ENCODE data around the gene ZNF248. TPM values are rescaled to one million over a fixed set of nuclear protein-coding genes. Genes with fewer than 3 reads are reported as not detected.

Gene ZNF248
- total and polyA plus RNA-seq, 4 donors = 1.8 to 7.9 (median 4.4) TPM

GRCh38 chr10:37854626-37855025 lies 2.8 kb downstream of the ZNF248 start:
- Histone ChIP-seq H3K36me3 (ENCODE audit: control insufficient read depth in 4 of 4, insufficient read depth in 3 of 4, low read depth in 1 of 4, low read length in 3 of 4) (peaks cover 0 to 4% (median 0%) of the 10 kb centered on the region in 4 donors), H3K9ac (ENCODE audit: low read depth in 1 of 2, low read length in 2 of 2) (no peak overlapping the region), H3K9me3 (ENCODE audit: control insufficient read depth in 4 of 4, low read length in 3 of 4) (no peaks in the 10 kb centered on the region), H3K27me3 (ENCODE audit: control insufficient read depth in 4 of 4, insufficient read depth in 4 of 4, low read length in 3 of 4) (no peaks in the 10 kb centered on the region), H3K27ac (ENCODE audit: low read depth in 1 of 2, low read length in 2 of 2) (no peak overlapping the region), H3K4me1 (ENCODE audit: control insufficient read depth in 4 of 4, insufficient read depth in 4 of 4, low read length in 3 of 4) (peaks cover 0 to 21% (median 17%) of the 10 kb centered on the region in 4 donors), H3K4me3 (ENCODE audit: low read depth in 1 of 3, low read length in 3 of 3) (no peak overlapping the region)
- no peak for DNase-seq (ENCODE audit: low spot score)
- TF ChIP-seq HNF4A (conservative IDR thresholded peaks at IDR 0.05) (peak in 1 of 2 donors; percentile 10), MAX (IDR thresholded peaks at IDR 0.05) (no peak), RXRA (IDR thresholded peaks at IDR 0.05) (no peak), RAD21 (IDR thresholded peaks at IDR 0.05) (no peak)

- DNase-seq (ENCODE audit: low spot score) = no peak
- Histone ChIP-seq H3K4me1 (ENCODE audit: control insufficient read depth in 4 of 4, insufficient read depth in 4 of 4, low read length in 3 of 4) (no peaks in the 10 kb centered on the region), H3K36me3 (ENCODE audit: control insufficient read depth in 4 of 4, insufficient read depth in 3 of 4, low read depth in 1 of 4, low read length in 3 of 4) (peaks cover 2 to 13% (median 6%) of the 10 kb centered on the region in 4 donors), H3K27ac (ENCODE audit: low read depth in 1 of 2, low read length in 2 of 2) (no peak overlapping the region), H3K4me3 (ENCODE audit: low read depth in 1 of 3, low read length in 3 of 3) (no peak overlapping the region), H3K9ac (ENCODE audit: low read depth in 1 of 2, low read length in 2 of 2) (no peak overlapping the region), H3K9me3 (ENCODE audit: control insufficient read depth in 4 of 4, low read length in 3 of 4) (peaks cover 0 to 4% (median 0%) of the 10 kb centered on the region in 4 donors), H3K27me3 (ENCODE audit: control insufficient read depth in 4 of 4, insufficient read depth in 4 of 4, low read length in 3 of 4) (no peaks in the 10 kb centered on the region)
- WGBS = 86% methylated on average over 2 of the region's 2 CpGs
- TF ChIP-seq FOXA2 (IDR thresholded peaks at IDR 0.05) = no peak
- no peak for TF ChIP-seq YY1 (IDR thresholded peaks at IDR 0.05)
These were observed 12.8 kb downstream of the ZNF248 start for GRCh38 chr10:37844644-37845043.

- H3K9me3 ChIP-seq (ENCODE audit: control insufficient read depth in 4 of 4, low read length in 3 of 4) = peaks cover 2 to 17% (median 13%) of the 10 kb centered on the region in 4 donors
- 97% methylated on average over 2 of the region's 2 CpGs for WGBS
These were observed 18.2 kb downstream of the ZNF248 start for GRCh38 chr10:37839243-37839642.

More at GRCh38 chr10:37839243-37839642, 18.2 kb downstream of the ZNF248 start:
- no peak for DNase-seq (ENCODE audit: low spot score)
- H3K4me3 ChIP-seq (ENCODE audit: low read depth in 1 of 3, low read length in 3 of 3) = no peak overlapping the region
- no peaks in the 10 kb centered on the region for H3K27me3 ChIP-seq (ENCODE audit: control insufficient read depth in 4 of 4, insufficient read depth in 4 of 4, low read length in 3 of 4)
- peaks cover 0 to 51% (median 38%) of the 10 kb centered on the region in 4 donors for H3K36me3 ChIP-seq (ENCODE audit: control insufficient read depth in 4 of 4, insufficient read depth in 3 of 4, low read depth in 1 of 4, low read length in 3 of 4)
- H3K4me1 ChIP-seq (ENCODE audit: control insufficient read depth in 4 of 4, insufficient read depth in 4 of 4, low read length in 3 of 4) = no peaks in the 10 kb centered on the region
- H3K27ac ChIP-seq (ENCODE audit: low read depth in 1 of 2, low read length in 2 of 2) = no peak overlapping the region
- H3K9ac ChIP-seq (ENCODE audit: low read depth in 1 of 2, low read length in 2 of 2) = no peak overlapping the region
- TF ChIP-seq JUND (IDR thresholded peaks at IDR 0.05) = no peak
- no peak for TF ChIP-seq FOXA2 (IDR thresholded peaks at IDR 0.05)
- TF ChIP-seq ZBTB33 (IDR thresholded peaks at IDR 0.05) = no peak
- TF ChIP-seq HNF4G (IDR thresholded peaks at IDR 0.05) = no peak
- TF ChIP-seq NR2F2 (IDR thresholded peaks at IDR 0.05) = no peak
- TF ChIP-seq ATF3 (IDR thresholded peaks at IDR 0.05) = no peak
- no peak for TF ChIP-seq EGR1 (IDR thresholded peaks at IDR 0.05; ENCODE audit: low read depth in 2 of 2)
- TF ChIP-seq RAD21 (IDR thresholded peaks at IDR 0.05) = no peak
- TF ChIP-seq REST (IDR thresholded peaks at IDR 0.05) = no peak
- no peak for TF ChIP-seq HNF4A (conservative IDR thresholded peaks at IDR 0.05)
- TF ChIP-seq SP1 (IDR thresholded peaks at IDR 0.05) = no peak
- no peak for TF ChIP-seq GABPA (IDR thresholded peaks at IDR 0.05 in 1 of 2, conservative IDR thresholded peaks at IDR 0.05 in 1 of 2)
- TF ChIP-seq TAF1 (conservative IDR thresholded peaks at IDR 0.05) = no peak
- TF ChIP-seq FOXA1 (IDR thresholded peaks at IDR 0.05) = no peak
